IMR-90 (cell line): Measurements from ENCODE around the gene HTR1D. TPM values are rescaled to one million over a fixed set of nuclear protein-coding genes. Genes with fewer than 3 reads are reported as not detected.

Experiments used
- ATAC-seq: fragments of 200-7000 bp; cut with Tn5 transposase; 2 replicates; pipeline ENCODE4 v1.9.1; 2020; ENCODE audit warnings: low read depth, mild to moderate bottlenecking, moderate library complexity
- BruUV-seq: library from RNA; stranded (reverse); fragments of 400-500 nt; replicated peaks from 2 replicates; lab custom pipeline; 2021; lab: Mats Ljungman, UMichigan
- CTCF ChIA-PET: fragments of 300-600 bp; formaldehyde crosslinking; extraction: SDS; loops from one replicate; lab custom pipeline; 2021; ENCODE audit warnings: antibody characterized with exemption; lab: Yijun Ruan, JAX
- POLR2A ChIA-PET: fragments of 300-600 bp; sonication (Branson Sonifier 250); formaldehyde crosslinking; loops from one replicate; lab custom pipeline; 2022; ENCODE audit warnings: antibody characterized with exemption; ENCODE audit not compliant: unreplicated experiment; lab: Charles Lee
- DNase-seq: peaks from one replicate; pipeline ENCODE4 v3.0.0; 2013
- H2AFZ ChIP-seq: replicated peaks from 2 replicates; pipeline ENCODE3; 2013; ENCODE audit warnings: low read length, mild to moderate bottlenecking; ENCODE audit not compliant: poor library complexity
- H2AK5ac ChIP-seq: 2 replicates; pipeline ENCODE4 v1.6.1; 2013; ENCODE audit warnings: low read depth, low read length, inconsistent platforms
- H2AK9ac ChIP-seq: replicated peaks from 2 replicates; pipeline ENCODE3; 2013; ENCODE audit warnings: mild to moderate bottlenecking, low read depth, low read length, moderate library complexity; ENCODE audit not compliant: poor library complexity
- H2BK120ac ChIP-seq: 2 replicates; pipeline ENCODE4 v1.6.1; 2013; ENCODE audit warnings: low read depth, low read length, inconsistent platforms
- H2BK15ac ChIP-seq: 3 replicates; pipeline ENCODE4 v1.6.1; 2013; ENCODE audit warnings: low read depth, low read length, inconsistent platforms
- H2BK20ac ChIP-seq: 2 replicates; pipeline ENCODE4 v1.6.1; 2013; ENCODE audit warnings: low read depth, mild to moderate bottlenecking, inconsistent platforms, low read length, moderate library complexity
- H2BK5ac ChIP-seq: 2 replicates; pipeline ENCODE4 v1.6.1; 2013; ENCODE audit warnings: mild to moderate bottlenecking, low read depth, low read length, inconsistent platforms; ENCODE audit not compliant: poor library complexity, severe bottlenecking
- H3K14ac ChIP-seq: replicated peaks from 2 replicates; pipeline ENCODE4 v1.6.1; 2013; ENCODE audit warnings: low read depth, low read length, inconsistent platforms
- H3K18ac ChIP-seq: 2 replicates; pipeline ENCODE4 v1.6.1; 2013; ENCODE audit warnings: low read depth, low read length, control low read depth
- H3K23ac ChIP-seq: 2 replicates; pipeline ENCODE4 v1.6.1; 2013; ENCODE audit warnings: low read depth, low read length, inconsistent platforms
- H3K27ac ChIP-seq: 2 replicates; pipeline ENCODE4 v1.5.1; 2013; ENCODE audit warnings: mild to moderate bottlenecking, control low read depth, low read length; ENCODE audit not compliant: insufficient read depth
- H3K27me3 ChIP-seq: 2 replicates; pipeline ENCODE4 v1.6.1; 2013; ENCODE audit warnings: low read length; ENCODE audit not compliant: control insufficient read depth, insufficient read depth
- H3K36me3 ChIP-seq: 2 replicates; pipeline ENCODE4 v1.6.1; 2013; ENCODE audit warnings: low read length, mixed read lengths; ENCODE audit not compliant: control insufficient read depth, insufficient read depth
- H3K4ac ChIP-seq: 2 replicates; pipeline ENCODE4 v1.6.1; 2013; ENCODE audit warnings: low read depth, low read length, inconsistent platforms
- H3K4me1 ChIP-seq: 2 replicates; pipeline ENCODE4 v1.6.1; 2013; ENCODE audit warnings: low read length, mixed read lengths; ENCODE audit not compliant: control insufficient read depth, insufficient read depth
- H3K4me2 ChIP-seq: 2 replicates; pipeline ENCODE4 v1.6.1; 2013; ENCODE audit warnings: low read depth, mild to moderate bottlenecking, control low read depth, low read length, moderate library complexity
- H3K4me3 ChIP-seq: 2 replicates; pipeline ENCODE4 v1.5.1; 2013; ENCODE audit warnings: low read depth, mild to moderate bottlenecking, control low read depth, low read length, moderate library complexity; ENCODE audit not compliant: insufficient read depth
- H3K56ac ChIP-seq: 2 replicates; pipeline ENCODE4 v1.6.1; 2013; ENCODE audit warnings: low read length, inconsistent platforms; ENCODE audit not compliant: insufficient read depth; ENCODE audit errors: extremely low read depth
- H3K79me1 ChIP-seq, 2 experiments: 2 replicates each; pipeline ENCODE4 v1.6.1; 2013; ENCODE audit warnings: low read length in 2 of 2, inconsistent platforms in 1 of 2, low read depth in 1 of 2
- H3K9ac ChIP-seq: 2 replicates; pipeline ENCODE4 v1.6.1; 2013; ENCODE audit warnings: low read depth, low read length, control low read depth
- H3K9me1 ChIP-seq: 2 replicates; pipeline ENCODE4 v1.6.1; 2013; ENCODE audit warnings: low read length, inconsistent platforms; ENCODE audit not compliant: insufficient read depth
- H3K9me3 ChIP-seq: 2 replicates; pipeline ENCODE4 v1.6.1; 2013; ENCODE audit warnings: low read length; ENCODE audit not compliant: control insufficient read depth, insufficient read depth
- H4K20me1 ChIP-seq: 2 replicates; pipeline ENCODE4 v1.6.1; 2013; ENCODE audit warnings: low read length, inconsistent platforms; ENCODE audit not compliant: insufficient read depth
- H4K5ac ChIP-seq: 2 replicates; pipeline ENCODE4 v1.6.1; 2013; ENCODE audit warnings: mild to moderate bottlenecking, low read depth, low read length, control low read depth
- H4K8ac ChIP-seq, 2 experiments: 2 replicates each; pipeline ENCODE4 v1.6.1; 2013; ENCODE audit warnings: low read depth in 2 of 2, low read length in 2 of 2, control low read depth in 1 of 2, inconsistent platforms in 1 of 2
- H4K91ac ChIP-seq: 2 replicates; pipeline ENCODE4 v1.6.1; 2013; ENCODE audit warnings: low read depth, low read length, inconsistent platforms; ENCODE audit not compliant: insufficient read depth
- CEBPB ChIP-seq: IDR thresholded peaks from 2 replicates; pipeline ENCODE4 v1.6.1; 2012; ENCODE audit warnings: low read depth, low read length, improper control_type of control experiment
- MAFK ChIP-seq: IDR thresholded peaks from 2 replicates; pipeline ENCODE4 v1.6.1; 2012; ENCODE audit warnings: low read depth, low read length, improper control_type of control experiment
- MAZ ChIP-seq: IDR thresholded peaks from 2 replicates; pipeline ENCODE4 v1.6.1; 2012; ENCODE audit warnings: low read depth, mild to moderate bottlenecking, low read length, improper control_type of control experiment, moderate library complexity, borderline replicate concordance
- NFE2L2 ChIP-seq: fragments of 150-350 bp; IDR thresholded peaks from 2 replicates; pipeline ENCODE4 v1.6.1; 2016; ENCODE audit warnings: low read depth, mild to moderate bottlenecking, low read length
- RAD21 ChIP-seq: IDR thresholded peaks from 2 replicates; pipeline ENCODE4 v1.6.1; 2012; ENCODE audit warnings: low read length, improper control_type of control experiment
- RCOR1 ChIP-seq: IDR thresholded peaks from 2 replicates; pipeline ENCODE4 v1.6.1; 2012; ENCODE audit warnings: mild to moderate bottlenecking, low read length, improper control_type of control experiment; ENCODE audit not compliant: insufficient replicate concordance
- WGBS, 2 experiments: methylation state at CpG; one replicate each; pipeline versions ENCODE4 v1.1.5 to v1.1.7; 2013; ENCODE audit warnings: missing lambda C conversion rate in 2 of 2; ENCODE audit not compliant: insufficient read length in 1 of 2; ENCODE audit errors: extremely low coverage in 2 of 2; 5-methylcytosine and 5-hydroxymethylcytosine counted together
- dilution Hi-C: fragments of 300-500 bp; cut with HindIII; formaldehyde crosslinking; loops from one replicate; pipeline ENCODE4 v1.14.3; 2018; ENCODE audit warnings: low sequenced_read_pairs; ENCODE audit not compliant: unreplicated experiment
- in situ Hi-C: fragments of 300-500 bp; cut with MboI; formaldehyde crosslinking; loops from 3 replicates; pipeline ENCODE4 v1.14.3; 2019; ENCODE audit warnings: low sequenced_read_pairs, inconsistent platforms, mixed read lengths
- intact Hi-C: fragments of 100-400 bp; cut with micrococcal nuclease; formaldehyde crosslinking; loops from 2 replicates; pipeline ENCODE4 v1.10.0; 2022
- polyA plus RNA-seq, 3 experiments: library from polyadenylated mRNA; depleted of rRNA; stranded (reverse); fragments of >200 nt; gene quantifications; 2 replicates each; pipeline ENCODE4 v1.2.3, GENCODE V29; 2012; ENCODE audit warnings: low replicate concordance in 1 of 3
- total RNA-seq: library from RNA; depleted of rRNA; stranded (reverse); fragments of >200 nt; gene quantifications from 2 replicates; pipeline ENCODE4 v1.2.3, GENCODE V29; 2012

Gene HTR1D
- total and polyA plus RNA-seq, 2 of the 4 experiments (the other 2 are of a cell fraction): 0.03 to 0.18 TPM

- Histone ChIP-seq H4K8ac (0 out of 4 replicates have a peak overlapping the region, but pooled peaks of 1 of the 2 experiments have one; percentile 39), H3K23ac (no peak overlapping the region), H3K4ac (no peak overlapping the region), H4K5ac (peak overlapping the region; percentile 57; the same call in 1 of the 2 replicates), H3K4me1 (peaks cover 4% of the 10 kb centered on the region), H3K9me1 (peaks cover 21% of the 10 kb centered on the region), H3K9me3 (no peaks in the 10 kb centered on the region), H2AFZ (no peak overlapping the region), H3K79me1 (peaks cover 2 to 50% of the 10 kb centered on the region in 2 experiments; a peak in 2 of 4 replicates), H2BK20ac (no peak overlapping the region), H2AK9ac (no peak overlapping the region), H4K91ac (no peak overlapping the region), H3K36me3 (no peaks in the 10 kb centered on the region), H3K18ac (peak overlapping the region; percentile 36; the same call in 1 of the 2 replicates), H2AK5ac (no peak overlapping the region; the same call in 1 of the 2 replicates), H3K4me2 (peak overlapping the region; percentile 51; the same call in 1 of the 2 replicates), H3K14ac (0 out of 2 replicates have a peak overlapping the region, but pooled peaks have one; percentile 9), H4K20me1 (peaks cover 95% of the 10 kb centered on the region), H3K4me3 (no peak overlapping the region), H3K27ac (no peak overlapping the region), H3K27me3 (no peaks in the 10 kb centered on the region), H2BK5ac (no peak overlapping the region), H3K9ac (no peak overlapping the region), H2BK15ac (no peak overlapping the region), H3K56ac (no peak overlapping the region), H2BK120ac (no peak overlapping the region)
- no peak for ATAC-seq
- TF ChIP-seq MAZ: no peak
- peak; percentile 92 for TF ChIP-seq CEBPB
- no peak for TF ChIP-seq RCOR1
- TF ChIP-seq NFE2L2: no peak
- TF ChIP-seq MAFK: 0 out of 2 replicates have a peak, but pooled peaks have one; percentile 26
- no peak for TF ChIP-seq RAD21
- intact Hi-C loops: no loop called here
- no peak for DNase-seq
- ChIA-PET POLR2A (interaction anchor here (0.7 kb wide), 1 partner anchor 181 kb away, joined by 17 read pairs; the partner anchor contains the start of gene HNRNPR), CTCF (interaction anchor here (0.5 kb wide), 2 partner anchors 62 to 199 kb away, joined by 3 read pairs; no protein-coding TSS in a partner anchor)
- dilution Hi-C loops: no loop called here
- in situ Hi-C loops: no loop called here
- no TSS peak for BruUV-seq
- WGBS, 2 experiments: no CpG with 5 or more reads among the region's 3 CpGs
Measured at GRCh38 chr1:23163395-23163794, 53.9 kb downstream of the HTR1D start.
